ENCODE measurements around the gene GPR173.
A peak's percentile ranks its signal among the peaks of the same experiment; 100 is the strongest.

GPR173 gene

DNA sequence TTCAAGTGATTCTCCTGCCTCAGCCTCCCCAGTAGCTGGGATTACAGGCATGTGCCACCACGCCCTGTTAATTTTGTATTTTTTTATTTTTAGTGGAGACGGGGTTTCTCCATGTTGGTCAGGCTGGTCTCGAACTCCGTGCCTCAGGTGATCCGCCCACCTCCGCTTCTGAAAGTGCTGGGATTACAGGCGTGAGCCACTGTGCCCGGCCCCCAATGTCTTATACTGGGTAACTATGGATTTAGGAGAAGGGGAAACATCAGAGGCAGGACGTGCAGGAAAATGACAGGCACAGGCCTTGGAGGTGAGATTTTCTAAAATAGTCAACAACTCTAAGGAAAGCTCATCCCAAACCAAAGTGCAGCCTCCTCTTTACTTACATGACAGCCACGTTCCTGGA, 22.5 kb downstream of the GPR173 start:
- DNase-seq (ENCODE audit: low read depth): no peak

DNA sequence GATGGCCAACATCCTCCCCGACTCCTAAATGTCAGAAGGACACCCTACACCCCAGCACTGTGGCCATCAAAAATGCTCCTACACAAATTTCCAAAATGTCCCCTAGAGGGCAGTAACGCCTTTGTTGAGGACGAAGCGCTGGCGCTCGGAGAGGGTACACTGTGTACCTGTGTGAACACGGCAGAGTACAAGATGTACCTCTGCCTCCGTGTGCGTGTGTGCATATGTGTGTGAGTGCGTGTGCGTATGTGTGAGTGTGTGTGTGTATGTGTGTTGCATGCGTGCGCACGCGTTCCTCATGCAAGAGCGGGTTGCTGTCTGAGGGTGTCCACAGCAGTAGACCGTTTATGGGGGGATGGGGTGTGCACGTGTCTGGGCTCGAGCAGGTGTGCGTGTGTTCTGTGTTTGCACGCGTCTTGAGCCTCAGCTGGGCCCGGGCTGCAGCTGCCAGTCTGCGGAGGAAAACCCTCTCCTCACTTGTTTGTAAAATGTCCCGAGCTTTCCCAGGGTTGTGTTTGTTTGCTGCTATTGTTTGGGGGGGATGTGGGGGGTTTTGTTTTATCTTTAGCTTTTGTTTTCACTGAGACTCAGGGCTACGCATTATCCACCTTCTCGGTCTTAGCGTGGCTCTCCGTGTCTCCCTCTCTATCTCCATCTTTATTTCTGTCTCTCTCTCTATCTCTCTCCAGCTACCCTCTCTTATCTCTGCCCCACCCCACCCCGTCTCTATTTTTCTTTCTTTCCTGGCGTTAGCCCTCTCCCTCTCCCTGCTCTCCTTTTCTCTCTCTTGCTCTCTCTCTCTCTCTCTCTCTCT, 23.2 kb downstream of the GPR173 start:
- DNase-seq (ENCODE audit: low read depth): peak; percentile 42

GRCh38 chrX:53072418-53073114, 24.0 kb downstream of the GPR173 start:
- no peak for DNase-seq (ENCODE audit: low read depth)

DNA sequence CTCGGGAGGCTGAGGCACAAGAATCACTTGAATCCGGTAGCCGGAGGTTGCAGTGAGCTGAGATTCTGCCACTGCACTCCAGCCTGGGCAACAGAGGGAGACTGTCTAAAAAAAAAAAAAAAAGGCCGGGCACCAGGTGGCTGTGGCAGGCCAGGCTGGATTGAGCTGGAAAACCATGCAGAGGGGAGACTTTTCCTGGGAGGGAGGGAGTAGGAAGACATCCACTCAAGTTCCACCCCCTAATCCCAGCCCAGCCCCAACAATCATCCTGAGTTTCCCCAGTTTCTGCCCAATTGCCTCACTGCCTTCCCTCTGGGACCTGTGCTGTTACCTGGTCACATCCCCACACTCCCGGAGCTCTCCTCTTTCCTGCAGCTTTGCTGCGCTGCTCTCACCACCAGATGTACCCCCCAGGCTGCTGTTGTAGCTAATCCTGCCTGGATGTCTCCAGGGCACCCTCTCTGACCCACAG, 24.6 kb downstream of the GPR173 start:
- DNase-seq (ENCODE audit: low read depth): no peak

- no peak for DNase-seq (ENCODE audit: low read depth)
These were observed 26.4 kb downstream of the GPR173 start for GRCh38 chrX:53075011-53075410.

- no peak for DNase-seq (ENCODE audit: low read depth)
These were observed 28.1 kb downstream of the GPR173 start for GRCh38 chrX:53076671-53077070.

DNA sequence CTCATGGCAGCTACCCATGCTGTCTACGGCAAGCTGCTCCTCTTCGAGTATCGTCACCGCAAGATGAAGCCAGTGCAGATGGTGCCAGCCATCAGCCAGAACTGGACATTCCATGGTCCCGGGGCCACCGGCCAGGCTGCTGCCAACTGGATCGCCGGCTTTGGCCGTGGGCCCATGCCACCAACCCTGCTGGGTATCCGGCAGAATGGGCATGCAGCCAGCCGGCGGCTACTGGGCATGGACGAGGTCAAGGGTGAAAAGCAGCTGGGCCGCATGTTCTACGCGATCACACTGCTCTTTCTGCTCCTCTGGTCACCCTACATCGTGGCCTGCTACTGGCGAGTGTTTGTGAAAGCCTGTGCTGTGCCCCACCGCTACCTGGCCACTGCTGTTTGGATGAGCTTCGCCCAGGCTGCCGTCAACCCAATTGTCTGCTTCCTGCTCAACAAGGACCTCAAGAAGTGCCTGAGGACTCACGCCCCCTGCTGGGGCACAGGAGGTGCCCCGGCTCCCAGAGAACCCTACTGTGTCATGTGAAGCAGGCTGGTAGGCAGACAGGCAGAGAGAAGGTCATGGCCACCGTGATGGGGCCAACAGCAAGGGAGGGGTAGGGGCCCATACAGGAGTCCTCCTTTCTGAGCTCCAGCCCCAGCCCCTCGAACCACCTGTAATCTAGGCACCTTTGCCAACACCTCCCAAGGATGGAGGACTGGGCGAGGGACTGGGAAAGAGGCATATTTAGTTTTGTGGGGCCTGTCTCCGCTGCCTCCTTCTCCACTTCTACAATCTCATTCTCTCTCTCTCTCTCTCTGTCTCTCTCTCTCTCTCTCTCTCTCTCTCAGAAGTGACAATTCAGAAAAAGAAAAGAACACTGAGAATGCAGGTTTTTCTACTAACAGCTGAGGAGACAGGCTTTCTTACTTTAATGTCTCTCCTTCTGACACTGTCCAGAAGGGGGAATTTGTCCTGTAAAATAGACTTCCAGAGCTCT, 28.9 kb downstream of the GPR173 start:
- DNase-seq (ENCODE audit: low read depth): no peak

GRCh38 chrX:53078943-53079342, 30.4 kb downstream of the GPR173 start:
- no peak for DNase-seq (ENCODE audit: low read depth)

DNA sequence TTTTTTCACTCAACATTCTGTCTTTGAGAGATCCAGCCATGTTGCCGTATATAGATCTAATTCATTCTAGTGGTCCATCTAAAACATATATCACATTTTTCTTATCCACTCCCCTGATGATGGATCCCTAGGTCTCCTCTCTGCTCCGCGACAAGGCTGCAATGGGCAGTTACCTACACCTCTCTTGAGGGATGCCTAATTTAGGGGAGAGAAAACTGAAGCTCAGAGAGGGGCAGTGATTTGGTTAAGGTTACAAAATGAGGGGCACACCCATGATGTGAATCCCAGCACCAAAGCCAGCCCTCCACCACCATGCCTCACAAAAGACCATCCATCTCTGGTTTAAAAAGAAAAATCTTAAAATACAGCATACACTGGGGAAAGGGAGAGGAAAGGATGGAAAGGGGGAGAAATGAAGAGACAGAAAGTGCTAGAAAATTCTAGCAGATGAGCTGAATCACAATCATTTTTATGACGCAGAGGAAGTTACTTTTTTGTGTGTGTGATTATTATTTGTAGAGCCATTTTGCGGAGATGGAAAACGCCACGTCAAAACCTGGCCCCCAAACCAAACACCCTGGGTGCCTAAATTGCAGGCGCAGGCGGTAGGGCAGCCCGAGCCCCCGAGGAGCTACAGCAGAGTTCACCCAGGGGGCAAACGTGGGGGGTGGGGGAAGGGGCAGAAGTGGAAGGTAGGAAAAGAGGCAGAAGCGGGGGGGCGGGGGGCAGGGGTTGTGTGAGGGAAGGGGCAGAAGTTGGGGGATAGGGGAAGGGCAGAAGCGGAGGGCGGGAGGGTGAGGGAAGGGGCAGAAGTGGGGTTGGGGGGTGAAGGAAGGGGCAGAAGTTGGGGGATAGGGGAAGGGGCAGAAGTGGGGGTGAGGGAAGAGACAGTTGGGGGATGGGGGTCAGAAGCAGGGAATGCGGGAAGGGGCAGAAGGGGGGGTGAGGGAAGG, 32.3 kb downstream of the GPR173 start:
- DNase-seq (ENCODE audit: low read depth): no peak

- DNase-seq (ENCODE audit: low read depth): peak; percentile 88
These were observed 33.6 kb downstream of the GPR173 start, which contains the start of gene TSPYL2 for GRCh38 chrX:53081925-53082772. TSS of gene TSPYL2 (plus strand) at chrX:53082367. CDS start at chrX:53082499, 132 bp downstream.

GRCh38 chrX:53082773-53083616, 34.4 kb downstream of the GPR173 start:
- no peak for DNase-seq (ENCODE audit: low read depth)

DNA sequence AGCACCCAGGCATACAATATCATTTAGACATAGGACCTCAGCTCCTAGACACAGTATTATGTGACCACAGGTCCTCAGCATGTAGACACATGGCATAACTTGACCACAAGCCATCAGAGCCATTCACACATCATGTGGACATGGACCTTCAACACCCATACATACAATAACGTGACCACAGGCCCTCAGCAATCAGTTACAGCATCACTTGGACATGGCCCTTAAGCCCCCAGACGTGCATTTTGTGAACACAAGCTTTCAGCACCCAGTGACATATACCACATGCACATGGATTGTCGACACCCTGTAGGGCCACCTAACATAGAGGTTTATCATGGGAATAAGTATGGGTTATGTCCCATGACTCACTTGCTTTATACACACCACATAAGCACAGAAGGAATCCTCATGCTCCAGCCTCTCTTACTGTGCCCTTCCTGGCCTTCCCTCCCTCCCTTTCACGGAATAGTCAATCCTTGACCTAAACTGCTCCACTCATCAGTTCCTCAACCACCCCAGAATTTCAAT, 35.5 kb downstream of the GPR173 start:
- no peak for DNase-seq (ENCODE audit: low read depth)

- DNase-seq (ENCODE audit: low read depth): no peak
These were observed 36.3 kb downstream of the GPR173 start for GRCh38 chrX:53084863-53085262.

DNA sequence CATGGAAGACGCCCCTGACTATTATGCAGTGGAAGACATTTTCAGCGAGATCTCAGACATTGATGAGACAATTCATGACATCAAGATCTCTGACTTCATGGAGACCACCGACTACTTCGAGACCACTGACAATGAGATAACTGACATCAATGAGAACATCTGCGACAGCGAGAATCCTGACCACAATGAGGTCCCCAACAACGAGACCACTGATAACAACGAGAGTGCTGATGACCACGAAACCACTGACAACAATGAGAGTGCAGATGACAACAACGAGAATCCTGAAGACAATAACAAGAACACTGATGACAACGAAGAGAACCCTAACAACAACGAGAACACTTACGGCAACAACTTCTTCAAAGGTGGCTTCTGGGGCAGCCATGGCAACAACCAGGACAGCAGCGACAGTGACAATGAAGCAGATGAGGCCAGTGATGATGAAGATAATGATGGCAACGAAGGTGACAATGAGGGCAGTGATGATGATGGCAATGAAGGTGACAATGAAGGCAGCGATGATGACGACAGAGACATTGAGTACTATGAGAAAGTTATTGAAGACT, 37.2 kb downstream of the GPR173 start:
- DNase-seq (ENCODE audit: low read depth): no peak

- no peak for DNase-seq (ENCODE audit: low read depth)
These were observed 37.9 kb downstream of the GPR173 start for GRCh38 chrX:53086464-53086863.

DNA sequence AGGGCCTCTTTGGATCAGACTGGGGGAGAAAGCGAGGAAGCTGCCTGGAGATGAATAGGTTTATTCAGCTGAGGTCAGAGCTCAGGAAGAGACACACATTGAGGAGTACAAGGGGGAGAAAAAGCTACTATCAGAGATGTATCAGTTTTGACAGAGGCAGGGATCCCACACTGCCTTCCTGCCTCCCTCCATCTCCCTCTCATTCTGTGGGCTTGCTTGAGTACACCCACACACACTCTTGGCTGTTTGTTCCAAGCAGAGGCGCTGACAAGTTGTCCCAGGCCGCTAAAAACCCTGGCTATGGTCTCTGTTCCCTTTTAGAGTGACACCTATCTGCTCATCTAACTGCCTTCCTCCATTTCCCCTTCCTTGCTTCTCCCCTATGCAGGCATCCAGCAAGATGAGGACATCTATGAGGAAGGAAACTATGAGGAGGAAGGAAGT, 38.8 kb downstream of the GPR173 start:
- no peak for DNase-seq (ENCODE audit: low read depth)

- DNase-seq (ENCODE audit: low read depth): peak; percentile 65
These were observed 39.8 kb downstream of the GPR173 start for GRCh38 chrX:53088136-53088974.

Data from activated T-cell treated with anti-CD3 and anti-CD28 coated beads for 1 hour (primary cell).